PFSK-1 (cell line): ENCODE data around the gene KIF20B.

ENCODE experiments used
- FOXP2 ChIP-seq: optimal IDR thresholded peaks from 2 replicates; pipeline ENCODE3; 2011; ENCODE audit warnings: borderline replicate concordance, control low read depth, inconsistent platforms; ENCODE audit not compliant: insufficient read depth; ENCODE audit errors: extremely low read length, extremely low read depth
- POLR2AphosphoS5 ChIP-seq: IDR thresholded peaks from 2 replicates; pipeline ENCODE4 v1.6.1; 2012; ENCODE audit warnings: low read depth, mild to moderate bottlenecking, control low read depth, low read length, moderate library complexity
- REST ChIP-seq, 2 experiments: IDR thresholded peaks; 2 replicates each; pipeline versions ENCODE4 v1.6.1 to v1.8.0; 2011 to 2012; ENCODE audit warnings: low read depth in 2 of 2, low read length in 2 of 2, control low read depth in 1 of 2, inconsistent platforms in 1 of 2, mild to moderate bottlenecking in 1 of 2, moderate library complexity in 1 of 2; ENCODE audit not compliant: insufficient read depth in 1 of 2
- SIN3A ChIP-seq: IDR thresholded peaks from 2 replicates; pipeline ENCODE4 v1.6.1; 2012; ENCODE audit warnings: mild to moderate bottlenecking, low read length, moderate library complexity, borderline replicate concordance; ENCODE audit not compliant: insufficient read depth
- TAF1 ChIP-seq: IDR thresholded peaks from 2 replicates; pipeline ENCODE4 v1.6.1; 2012; ENCODE audit warnings: low read length, control low read depth, borderline replicate concordance; ENCODE audit not compliant: insufficient read depth

The KIF20B gene

GRCh38 chr10:89706011-89706410 lies 4.6 kb downstream of the KIF20B start:
- no peak for TF ChIP-seq REST (IDR thresholded peaks at IDR 0.05; ENCODE audit: insufficient read depth in 1 of 2, low read depth in 2 of 2, low read length in 2 of 2)
- TF ChIP-seq SIN3A, result no peak
- TF ChIP-seq POLR2AphosphoS5, result no peak
- no peak for TF ChIP-seq FOXP2

GRCh38 chr10:89707372-89707771 lies 6.0 kb downstream of the KIF20B start:
- no peak for TF ChIP-seq SIN3A
- no peak for TF ChIP-seq FOXP2
- TF ChIP-seq POLR2AphosphoS5, result no peak
- TF ChIP-seq TAF1, result no peak
- no peak for TF ChIP-seq REST (IDR thresholded peaks at IDR 0.05; ENCODE audit: insufficient read depth in 1 of 2, low read depth in 2 of 2, low read length in 2 of 2)

GRCh38 chr10:89710753-89711152 lies 9.4 kb downstream of the KIF20B start:
- TF ChIP-seq SIN3A (no peak), FOXP2 (no peak), REST (IDR thresholded peaks at IDR 0.05; ENCODE audit: insufficient read depth in 1 of 2, low read depth in 2 of 2, low read length in 2 of 2) (no peak), TAF1 (no peak), POLR2AphosphoS5 (no peak)

GRCh38 chr10:89734616-89735015 lies 33.2 kb downstream of the KIF20B start:
- TF ChIP-seq FOXP2 (no peak), REST (IDR thresholded peaks at IDR 0.05; ENCODE audit: insufficient read depth in 1 of 2, low read depth in 2 of 2, low read length in 2 of 2) (no peak), SIN3A (no peak), POLR2AphosphoS5 (no peak), TAF1 (no peak)

GRCh38 chr10:89738551-89739209 lies 37.3 kb downstream of the KIF20B start:
- TF ChIP-seq REST (IDR thresholded peaks at IDR 0.05; ENCODE audit: insufficient read depth in 1 of 2, low read depth in 2 of 2, low read length in 2 of 2), result no peak
- TF ChIP-seq POLR2AphosphoS5, result no peak
- TF ChIP-seq TAF1, result no peak
- TF ChIP-seq SIN3A, result no peak
- no peak for TF ChIP-seq FOXP2
